H7 (cell line): ENCODE data around the gene ATP6V1G2. TPM values are rescaled to one million over a fixed set of nuclear protein-coding genes. Genes with fewer than 3 reads are reported as not detected.
A peak's percentile ranks its signal among the peaks of the same experiment; 100 is the strongest.
"Not testable (repeated sequence)": the region's sequence is repeated elsewhere in the genome, so short reads cannot be mapped to it uniquely, and the experiment has no call there.

Experiments used
- DNase-seq: peaks from one replicate; pipeline ENCODE4 v3.0.0; 2012
- H3K27me3 ChIP-seq: 2 replicates; pipeline ENCODE4 v1.6.0; 2011; ENCODE audit warnings: mild to moderate bottlenecking, low read length; ENCODE audit not compliant: control insufficient read depth, insufficient read depth
- H3K36me3 ChIP-seq: replicated peaks from 2 replicates; pipeline ENCODE4 v1.5.1; 2011; ENCODE audit warnings: low read length; ENCODE audit not compliant: control insufficient read depth, insufficient read depth
- H3K4me3 ChIP-seq: 2 replicates; pipeline ENCODE4 v1.5.1; 2011; ENCODE audit warnings: low read depth, mild to moderate bottlenecking, control low read depth, low read length, moderate library complexity; ENCODE audit not compliant: insufficient read depth
- total RNA-seq: library from RNA; depleted of rRNA; stranded (reverse); fragments of >200 nt; shearing (Covaris generic); gene quantifications from 2 replicates; pipeline ENCODE4 v1.2.3, GENCODE V29; 2014; rRNA removed

Gene ATP6V1G2
- 3.5 and 7.0 TPM in 2 replicates for total RNA-seq

DNA sequence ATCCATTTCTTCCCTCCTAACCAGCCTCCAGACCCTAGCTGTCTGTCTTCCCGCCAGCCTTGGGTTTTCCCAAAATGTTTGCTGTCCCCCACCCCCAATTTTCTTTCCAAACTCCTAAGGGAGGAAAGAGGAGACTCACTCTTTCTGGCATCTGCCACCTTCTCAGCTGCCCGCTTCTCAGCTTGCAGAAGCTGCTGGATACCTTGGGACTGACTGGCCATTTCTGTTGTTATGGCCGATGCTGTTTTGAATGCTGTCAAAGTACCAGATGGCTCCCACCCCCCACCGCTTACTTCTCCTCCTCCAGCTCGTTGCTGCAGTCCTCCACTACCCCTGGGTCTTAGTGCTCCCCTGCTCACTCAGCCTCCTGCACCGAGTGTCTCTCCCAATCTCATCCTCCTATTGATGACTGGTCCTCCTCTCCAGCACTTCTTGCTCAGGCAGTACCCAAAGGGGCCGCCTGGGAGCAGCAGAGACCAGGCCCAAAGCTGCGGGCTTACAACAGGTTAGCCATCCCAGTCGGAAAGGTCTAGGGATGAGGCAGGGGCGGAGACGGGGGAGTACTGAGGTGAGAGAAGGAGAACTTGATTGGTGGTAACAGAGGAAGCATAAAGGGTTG lies at the start of gene ATP6V1G2:
Gene ATP6V1G2, minus strand, starts transcription at position 270 of the 619 bp plus-strand sequence. Its CDS starts 49 bp downstream, at position 221.
- H3K4me3 ChIP-seq, result peak within 1 kb of the TSS; percentile 58
- H3K27me3 ChIP-seq, result no peaks in the 10 kb centered on the region
- DNase-seq, result peak; percentile 86
- peaks cover 4% of the 10 kb centered on the region for H3K36me3 ChIP-seq

DNA sequence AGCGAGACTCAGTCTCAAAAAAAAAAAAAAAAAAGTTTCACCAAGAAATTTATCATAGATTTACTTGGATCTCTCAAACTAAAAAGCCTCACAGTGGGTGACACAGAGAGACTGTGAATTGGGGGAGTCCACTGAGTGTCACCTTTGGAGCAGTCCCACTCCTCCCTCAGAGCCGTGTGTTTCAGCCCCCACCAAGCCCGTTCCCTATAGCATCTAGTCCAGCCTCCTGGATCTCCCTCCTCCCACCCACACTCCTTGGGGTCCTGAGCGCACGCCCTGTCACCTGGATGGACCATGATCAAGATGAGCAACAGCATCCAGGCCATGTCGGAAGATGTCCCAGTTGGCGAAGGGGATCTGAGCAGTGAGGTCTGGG lies 46.0 kb upstream of the ATP6V1G2 start:
- Histone ChIP-seq H3K4me3 (no peak overlapping the region), H3K27me3 (no peaks in the 10 kb centered on the region), H3K36me3 (no peaks in the 10 kb centered on the region)
- DNase-seq, result no peak

DNA sequence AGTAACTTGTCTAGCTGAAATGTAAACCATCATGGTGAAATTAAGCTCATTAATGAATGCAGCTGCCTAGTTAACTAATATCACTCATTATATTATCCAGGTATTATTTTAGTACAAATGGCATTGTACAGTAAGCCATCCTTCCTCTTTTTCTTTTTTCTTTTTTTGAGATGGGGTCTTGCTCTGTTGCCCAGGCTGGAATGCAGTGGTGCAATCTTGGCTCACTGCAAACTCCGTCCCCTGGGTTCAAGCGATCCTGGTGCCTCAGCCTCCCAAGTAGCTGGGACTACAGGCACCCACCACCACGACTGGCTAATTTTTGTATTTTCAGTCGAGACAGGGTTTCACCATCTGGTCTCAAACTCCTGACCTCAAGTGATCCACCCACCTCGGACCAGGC lies 44.3 kb upstream of the ATP6V1G2 start:
- not testable (repeated sequence) for H3K4me3 ChIP-seq, H3K27me3 ChIP-seq, H3K36me3 ChIP-seq, DNase-seq

DNA sequence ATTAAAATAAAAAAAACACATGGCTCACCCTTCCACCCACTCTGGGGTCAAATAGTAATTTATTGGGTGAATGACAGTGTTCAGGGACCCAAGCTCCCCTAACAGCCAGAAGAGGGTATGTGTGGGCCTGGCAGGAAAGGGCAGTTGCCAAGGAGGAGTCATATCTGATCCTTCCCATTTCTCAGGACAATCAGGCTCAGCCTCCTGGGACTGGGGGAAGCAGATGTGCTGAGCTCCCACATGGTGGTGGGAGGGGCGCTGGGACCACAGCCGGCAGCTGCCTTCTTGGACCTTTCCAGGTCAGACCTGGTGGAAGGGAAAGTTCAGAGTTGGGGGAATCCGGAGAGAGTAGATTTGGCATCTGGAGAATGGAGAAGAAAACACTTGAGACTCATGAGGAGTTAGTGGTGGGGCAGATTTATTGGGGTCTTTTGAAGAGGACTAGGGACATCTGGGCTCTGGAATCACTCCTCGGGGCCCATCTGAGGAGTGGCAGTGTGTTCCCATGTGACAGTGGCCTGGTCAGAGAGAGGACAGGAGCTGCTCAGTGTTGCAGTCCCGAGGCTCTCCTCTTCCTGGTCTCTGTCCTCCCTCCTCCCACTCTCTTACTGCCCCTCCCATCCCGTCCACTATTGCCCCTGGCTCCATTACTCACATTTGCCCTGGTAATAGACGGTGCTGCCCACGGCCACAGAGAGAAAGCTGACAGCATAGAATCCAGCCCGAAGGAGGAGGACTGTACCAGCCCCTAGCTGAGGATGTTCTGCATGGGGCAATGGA lies 42.7 kb upstream of the ATP6V1G2 start:
- peak; percentile 31 for DNase-seq
- H3K4me3 ChIP-seq, result no peak overlapping the region
- H3K36me3 ChIP-seq, result no peaks in the 10 kb centered on the region
- no peaks in the 10 kb centered on the region for H3K27me3 ChIP-seq

DNA sequence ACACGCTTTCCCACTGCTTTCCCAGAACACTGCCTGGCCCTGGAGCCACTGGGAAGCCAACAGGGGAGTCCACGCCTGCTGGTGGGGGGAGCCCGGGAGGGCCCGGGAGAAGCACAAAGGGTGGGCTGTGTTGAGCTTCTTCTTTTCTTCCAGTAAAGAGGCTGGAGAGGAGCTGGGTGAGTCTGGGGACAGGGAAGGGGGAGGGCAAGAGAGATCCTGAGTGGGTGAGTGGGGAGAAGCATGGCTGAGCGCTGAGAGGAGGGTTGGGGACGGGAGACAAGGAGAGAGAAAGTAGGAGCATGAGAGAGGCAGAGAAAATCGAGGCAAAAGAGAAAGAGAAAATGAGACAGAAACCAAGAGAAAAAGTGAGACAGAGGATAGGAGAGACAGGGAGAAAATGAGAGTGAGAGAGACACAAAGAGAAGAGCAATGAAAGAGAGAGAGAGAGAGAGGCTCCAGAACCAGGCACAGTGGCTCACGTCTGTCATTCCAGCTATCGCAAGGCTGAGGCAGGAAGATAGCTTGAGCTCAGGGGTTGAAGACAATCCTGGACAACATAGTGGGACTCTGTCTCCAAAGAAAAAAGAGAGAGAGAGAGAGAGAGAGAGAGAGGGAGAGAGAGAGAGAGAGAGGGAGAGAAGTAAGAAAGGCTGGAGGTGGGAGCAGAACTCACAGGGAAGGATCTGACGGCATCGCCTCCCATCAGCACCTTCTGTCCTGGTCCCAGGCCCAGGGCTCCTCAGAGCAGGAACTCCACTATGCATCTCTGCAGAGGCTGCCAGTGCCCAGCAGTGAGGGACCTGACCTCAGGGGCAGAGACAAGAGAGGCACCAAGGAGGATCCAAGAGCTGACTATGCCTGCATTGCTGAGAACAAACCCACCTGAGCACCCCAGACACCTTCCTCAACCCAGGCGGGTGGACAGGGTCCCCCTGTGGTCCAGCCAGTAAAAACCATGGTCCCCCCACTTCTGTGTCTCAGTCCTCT lies 41.7 kb upstream of the ATP6V1G2 start:
- no peaks in the 10 kb centered on the region for H3K36me3 ChIP-seq
- peak; percentile 50 for DNase-seq
- H3K4me3 ChIP-seq, result no peak overlapping the region
- no peaks in the 10 kb centered on the region for H3K27me3 ChIP-seq

DNA sequence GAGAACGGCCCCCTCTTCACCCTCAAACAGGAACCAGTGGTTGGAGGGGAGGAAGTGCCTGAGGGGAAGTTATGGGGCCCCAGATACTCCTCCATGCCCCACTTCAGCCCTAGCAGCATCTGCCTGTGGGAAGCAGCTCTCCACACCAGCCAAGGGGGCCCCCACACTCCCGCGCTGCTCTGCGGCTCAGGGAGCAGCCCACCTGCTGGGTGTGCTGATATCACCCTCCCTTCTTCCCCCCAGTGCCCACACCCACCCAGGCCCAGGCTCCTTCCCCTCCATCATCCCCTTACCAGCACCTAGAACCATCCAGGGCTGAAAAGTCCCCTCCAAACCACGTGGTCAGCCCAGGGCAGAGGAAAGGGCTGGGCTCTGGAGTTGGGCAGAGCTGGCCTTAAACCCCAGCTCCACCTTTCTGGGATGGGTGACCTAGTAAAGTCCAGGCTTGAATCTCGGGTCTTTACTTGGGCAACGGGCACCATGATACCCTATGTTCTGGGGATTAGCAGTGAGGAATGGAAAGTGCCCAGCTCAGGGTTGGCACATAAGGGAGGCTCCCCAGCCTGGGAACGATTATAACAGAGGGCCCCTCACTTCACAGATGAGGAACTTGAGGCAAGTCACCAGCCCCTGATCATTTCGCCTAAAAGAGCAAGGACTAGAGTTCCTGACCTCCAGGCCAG lies 40.3 kb upstream of the ATP6V1G2 start:
- Histone ChIP-seq H3K4me3 (no peak overlapping the region), H3K36me3 (no peaks in the 10 kb centered on the region), H3K27me3 (peaks cover 2% of the 10 kb centered on the region; the same call in 1 of the 2 replicates)
- DNase-seq, result no peak

DNA sequence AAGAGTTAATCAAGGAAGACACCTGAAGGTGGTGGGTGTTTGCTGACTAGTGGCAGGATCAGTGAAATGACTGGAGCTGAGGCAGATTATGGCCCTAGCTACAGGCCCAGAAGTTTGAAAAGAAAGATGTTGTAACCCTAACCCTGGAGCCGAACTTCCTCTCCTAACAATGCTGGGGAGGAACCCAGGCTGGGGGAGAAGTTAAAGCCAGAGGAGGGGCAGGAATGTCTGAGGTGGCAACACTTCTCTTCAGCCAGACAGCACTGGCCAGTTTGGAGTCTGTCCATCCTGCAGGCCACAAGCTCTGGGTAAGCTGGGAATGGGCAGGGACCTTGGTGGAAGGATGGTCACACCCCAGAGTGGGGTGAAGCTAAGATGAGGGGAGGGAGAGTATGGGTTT lies 39.6 kb upstream of the ATP6V1G2 start, which contains the start of gene LST1:
Gene LST1, plus strand, starts transcription at position 270 of the 400 bp plus-strand sequence. CDS start 1,023 bp downstream, outside the sequence.
- H3K4me3 ChIP-seq, result no peak within 1 kb of the TSS

DNA sequence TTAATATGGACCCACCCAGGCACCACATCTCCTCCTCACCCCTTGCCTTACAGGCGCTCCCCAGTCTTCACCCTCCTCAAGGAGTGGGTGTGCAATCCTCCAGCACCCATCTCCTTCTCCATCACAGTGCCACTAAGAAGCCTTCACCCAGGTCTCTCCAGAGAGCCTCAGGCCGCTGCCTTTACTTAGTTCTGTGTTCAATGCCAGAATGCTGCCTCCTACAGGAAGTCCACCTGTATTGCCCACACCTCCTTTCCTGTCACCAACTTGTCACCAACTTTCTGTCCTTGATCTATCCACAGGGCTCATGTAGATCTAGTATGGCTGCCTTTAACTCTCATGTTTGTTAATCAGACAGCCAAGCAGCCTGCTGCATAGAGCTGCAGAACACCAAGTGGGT lies 39.1 kb upstream of the ATP6V1G2 start:
- no peaks in the 10 kb centered on the region for H3K36me3 ChIP-seq
- peak; percentile 79 for DNase-seq
- H3K27me3 ChIP-seq, result peaks cover 9% of the 10 kb centered on the region; the same call in 1 of the 2 replicates
- no peak overlapping the region for H3K4me3 ChIP-seq

More for the DNA sequence above, 39.6 kb upstream of the ATP6V1G2 start, which contains the start of gene LST1:
- DNase-seq, result no peak
- Histone ChIP-seq H3K36me3 (no peaks in the 10 kb centered on the region), H3K27me3 (peaks cover 8% of the 10 kb centered on the region; the same call in 1 of the 2 replicates)

DNA sequence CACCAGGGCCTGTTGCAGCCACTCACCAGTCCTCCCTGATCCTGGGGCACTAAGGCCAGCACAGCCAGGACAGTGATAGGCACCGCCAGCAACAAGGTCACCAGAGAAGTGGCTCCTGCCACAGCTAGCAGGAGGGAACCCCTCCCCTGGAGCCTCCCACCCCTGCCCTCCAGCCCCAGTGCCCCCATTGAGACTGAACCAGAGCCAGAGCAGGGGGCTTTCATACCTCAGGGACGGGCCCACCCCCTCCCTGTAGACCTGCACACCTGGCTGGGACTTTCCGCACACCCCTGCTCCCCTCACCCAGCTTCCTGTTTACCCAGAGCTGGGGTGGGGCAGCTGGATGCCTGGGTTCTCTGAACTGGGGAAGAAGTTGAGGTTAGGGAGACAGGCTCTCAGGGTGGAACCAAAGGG lies 35.8 kb upstream of the ATP6V1G2 start, which contains the start of gene LTB:
Gene LTB, minus strand, starts transcription at position 195 of the 414 bp plus-strand sequence. Its CDS starts 7 bp downstream, at position 188.
- H3K4me3 ChIP-seq, result peak within 1 kb of the TSS; percentile 86
- peaks cover 11% of the 10 kb centered on the region; the same call in 1 of the 2 replicates for H3K27me3 ChIP-seq
- DNase-seq, result no peak
- no peaks in the 10 kb centered on the region for H3K36me3 ChIP-seq

DNA sequence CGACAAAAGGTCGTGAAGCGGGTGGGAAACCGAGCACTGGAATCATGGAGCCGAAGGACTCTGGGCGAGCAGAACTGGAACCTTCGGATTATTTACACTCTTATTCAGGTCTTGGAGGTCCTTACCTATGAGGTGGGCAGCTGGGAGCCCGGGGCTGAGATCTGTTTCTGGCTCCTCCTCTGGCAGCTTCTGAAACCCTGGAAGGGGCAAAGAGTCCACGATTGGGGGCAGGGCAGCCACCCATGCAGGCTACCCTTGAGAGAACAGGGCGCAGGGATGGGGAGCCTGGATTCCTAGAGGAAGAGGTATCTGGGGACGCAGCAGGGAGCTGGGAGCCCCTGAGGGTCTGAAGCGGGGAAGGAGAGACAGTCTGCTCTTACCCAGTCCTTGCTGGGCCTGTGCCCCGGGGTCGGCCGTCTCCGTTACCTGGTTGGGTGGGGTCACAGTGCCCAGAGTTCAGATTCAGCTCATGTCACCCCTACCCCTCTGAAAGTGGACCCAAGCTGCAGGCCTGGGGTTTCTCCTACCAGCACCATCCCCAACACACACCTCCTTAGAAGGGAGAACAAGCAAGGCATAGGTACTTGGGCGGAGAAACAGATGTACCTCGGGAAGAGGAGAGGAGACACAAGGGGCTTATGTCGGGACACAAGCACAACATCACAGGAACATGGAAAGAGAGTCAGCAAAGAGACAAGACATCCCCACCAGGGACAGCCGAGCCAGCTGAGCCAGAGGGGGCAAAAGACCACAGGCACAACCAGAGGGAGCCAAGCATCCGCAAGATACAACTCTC lies 35.2 kb upstream of the ATP6V1G2 start:
- peak; percentile 63 for DNase-seq
- H3K4me3 ChIP-seq, result peak overlapping the region; percentile 86
- H3K36me3 ChIP-seq, result no peaks in the 10 kb centered on the region
- H3K27me3 ChIP-seq, result peaks cover 11% of the 10 kb centered on the region; the same call in 1 of the 2 replicates

DNA sequence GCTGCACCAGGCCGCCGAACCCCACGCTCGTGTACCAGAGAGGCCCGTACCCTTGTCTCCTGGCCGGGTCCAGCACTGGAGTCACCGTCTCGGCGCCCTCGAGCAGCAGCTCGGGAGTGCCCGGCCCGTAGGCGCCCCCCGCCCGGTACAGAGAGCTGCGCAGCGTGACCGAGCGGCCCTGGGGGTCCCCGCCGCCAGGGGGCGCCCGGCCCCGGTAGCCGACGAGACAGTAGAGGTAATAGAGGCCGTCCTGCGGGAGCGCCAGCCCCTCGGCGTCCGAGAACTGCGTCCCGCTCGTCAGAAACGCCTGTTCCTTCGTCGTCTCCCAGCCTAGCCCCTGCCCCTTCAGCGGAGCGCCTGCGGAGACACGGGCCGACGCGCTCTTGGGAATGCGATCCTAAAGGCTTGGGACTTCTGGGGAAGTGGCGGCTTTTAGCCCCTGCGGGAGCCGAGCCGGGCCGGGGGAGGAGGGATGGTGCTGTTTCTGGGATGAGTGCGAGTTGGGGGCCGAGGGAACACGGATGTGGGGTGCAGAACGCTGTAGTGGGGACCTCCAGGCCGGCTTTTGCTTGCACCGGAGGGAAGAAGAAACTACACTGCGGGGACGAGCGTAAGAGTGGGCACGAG lies 34.5 kb upstream of the ATP6V1G2 start:
- Histone ChIP-seq H3K27me3 (peaks cover 14% of the 10 kb centered on the region; the same call in 1 of the 2 replicates), H3K36me3 (no peaks in the 10 kb centered on the region), H3K4me3 (peak overlapping the region; percentile 86)
- peak; percentile 98 for DNase-seq

DNA sequence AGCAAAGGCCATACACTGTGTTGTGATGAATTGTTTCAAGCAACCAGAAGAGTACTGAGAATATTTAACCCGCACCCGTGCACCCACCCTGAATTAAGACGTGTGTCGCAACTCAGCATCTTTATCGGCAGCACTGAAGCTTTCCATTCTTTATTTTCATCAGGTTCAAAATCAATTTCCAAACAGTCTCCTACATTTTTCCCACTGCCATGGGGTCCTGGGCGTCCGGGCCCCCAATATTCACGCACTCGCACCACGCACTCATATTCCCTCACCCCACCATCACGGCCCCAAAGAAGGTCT lies 34.0 kb upstream of the ATP6V1G2 start:
- Histone ChIP-seq H3K4me3 (peak overlapping the region; percentile 86), H3K27me3 (peaks cover 18% of the 10 kb centered on the region; the same call in 1 of the 2 replicates), H3K36me3 (no peaks in the 10 kb centered on the region)
- DNase-seq, result no peak
